GM18507 (cell line): ENCODE data around the gene POLG.

Source experiments
- DNase-seq: peaks from one replicate; pipeline ENCODE4 v3.0.0; 2011; ENCODE audit warnings: low read depth; ENCODE audit not compliant: insufficient read length; ENCODE audit errors: extremely low spot score
- FAIRE-seq: peaks from 2 replicates; lab custom pipeline; 2011; peaks lifted over from hg19 to GRCh38; lab: Jason Lieb, UNC

POLG gene

GRCh38 chr15:89330881-89331595 lies 3.6 kb downstream of the POLG start:
- DNase-seq (no peak), FAIRE-seq (no peak)

GRCh38 chr15:89330119-89330518 lies 4.5 kb downstream of the POLG start:
- no peak for FAIRE-seq
- no peak for DNase-seq

GRCh38 chr15:89329329-89330084 lies 5.1 kb downstream of the POLG start:
- DNase-seq: no peak
- no peak for FAIRE-seq

GRCh38 chr15:89328398-89329254 lies 6.0 kb downstream of the POLG start:
- FAIRE-seq: no peak

GRCh38 chr15:89327113-89327512 lies 7.5 kb downstream of the POLG start:
- FAIRE-seq (no peak), DNase-seq (no peak)

More at GRCh38 chr15:89328398-89329254, 6.0 kb downstream of the POLG start:
- no peak for DNase-seq

GRCh38 chr15:89326316-89326715 lies 8.3 kb downstream of the POLG start:
- no peak for FAIRE-seq

GRCh38 chr15:89325039-89325803 lies 9.4 kb downstream of the POLG start:
- DNase-seq: no peak
- FAIRE-seq: no peak

More at GRCh38 chr15:89326316-89326715, 8.3 kb downstream of the POLG start:
- DNase-seq: no peak

- no peak for FAIRE-seq
- DNase-seq: no peak
Observed at GRCh38 chr15:89323825-89324224, 10.8 kb downstream of the POLG start.

GRCh38 chr15:89322822-89323221 lies 11.8 kb downstream of the POLG start:
- FAIRE-seq (no peak), DNase-seq (no peak)

GRCh38 chr15:89321521-89322410 lies 12.9 kb downstream of the POLG start:
- FAIRE-seq (no peak), DNase-seq (no peak)

GRCh38 chr15:89320200-89320599 lies 14.4 kb downstream of the POLG start:
- no peak for DNase-seq
- no peak for FAIRE-seq

- FAIRE-seq: no peak
- no peak for DNase-seq
Observed at GRCh38 chr15:89319678-89320077, 14.9 kb downstream of the POLG start.

GRCh38 chr15:89317186-89317720 lies 17.4 kb downstream of the POLG start:
- FAIRE-seq: no peak

GRCh38 chr15:89316504-89316903 lies 18.1 kb downstream of the POLG start:
- no peak for DNase-seq
- no peak for FAIRE-seq

More at GRCh38 chr15:89317186-89317720, 17.4 kb downstream of the POLG start:
- no peak for DNase-seq

GRCh38 chr15:89315375-89315929 lies 19.2 kb downstream of the POLG start:
- FAIRE-seq (no peak), DNase-seq (no peak)

GRCh38 chr15:89309993-89310392 lies 24.6 kb downstream of the POLG start:
- no peak for DNase-seq
- FAIRE-seq: no peak

GRCh38 chr15:89308236-89308635 lies 26.4 kb downstream of the POLG start:
- DNase-seq (no peak), FAIRE-seq (no peak)

- no peak for FAIRE-seq
Observed at GRCh38 chr15:89307791-89308190, 26.8 kb downstream of the POLG start.

More at GRCh38 chr15:89307791-89308190, 26.8 kb downstream of the POLG start:
- no peak for DNase-seq
